ENCODE results near the gene A4GNT.

- no peak for TF ChIP-seq CTCF (conservative IDR thresholded peaks at IDR 0.05 in 1 of 2, IDR thresholded peaks at IDR 0.05 in 1 of 2; ENCODE audit: low read depth in 1 of 2, low read length in 2 of 2)
- no peak for TF ChIP-seq EZH2 (IDR thresholded peaks at IDR 0.05; ENCODE audit: low read length, missing control alignments)
Observed at GRCh38 chr3:138078096-138078495, 54.1 kb downstream of the A4GNT start.
